Frontal cortex (tissue), 4 donors: Measurements from ENCODE around the gene AFG3L2. TPM values are rescaled to one million over a fixed set of nuclear protein-coding genes. Genes with fewer than 3 reads are reported as not detected.
"Not testable (repeated sequence)": the region's sequence is repeated elsewhere in the genome, so short reads cannot be mapped to it uniquely, and the experiment has no call there.

ENCODE experiments used
- DNase-seq, 2 donors: peaks; one replicate each; pipeline ENCODE4 v3.0.0; 2012; ENCODE audit warnings: low spot score in 2 of 2
- FAIRE-seq: peaks from 2 replicates; lab custom pipeline; 2012; peaks lifted over from hg19 to GRCh38; lab: Jason Lieb, UNC
- total RNA-seq: library from RNA; depleted of rRNA; stranded (reverse); fragments of >200 nt; gene quantifications from one replicate; pipeline ENCODE4 v1.2.3, GENCODE V29; 2014
- donor health status: control.
- donor health status: control.
- donor health status: control.

AFG3L2 gene
- total RNA-seq, 1 donor from 2014 or later = 33.8 TPM

- no peak for FAIRE-seq
These were observed 21.6 kb upstream of the AFG3L2 start for GRCh38 chr18:12398625-12399024.

GRCh38 chr18:12397793-12398192 lies 20.8 kb upstream of the AFG3L2 start:
- FAIRE-seq = no peak
- no peak for DNase-seq

More at GRCh38 chr18:12398625-12399024, 21.6 kb upstream of the AFG3L2 start:
- no peak for DNase-seq

GRCh38 chr18:12397254-12397653 lies 20.2 kb upstream of the AFG3L2 start:
- no peak for FAIRE-seq
- no peak for DNase-seq

- FAIRE-seq (no peak), DNase-seq (no peak)
These were observed 17.4 kb upstream of the AFG3L2 start for GRCh38 chr18:12394428-12394827.

GRCh38 chr18:12393998-12394397 lies 17.0 kb upstream of the AFG3L2 start:
- DNase-seq = no peak
- FAIRE-seq = no peak

- DNase-seq = no peak
- FAIRE-seq = no peak
These were observed 16.5 kb upstream of the AFG3L2 start for GRCh38 chr18:12393510-12393909.

GRCh38 chr18:12391487-12392165 lies 14.6 kb upstream of the AFG3L2 start:
- DNase-seq (peak; percentile 65 to 68), FAIRE-seq (no peak)

- DNase-seq (no peak), FAIRE-seq (no peak)
These were observed 11.4 kb upstream of the AFG3L2 start for GRCh38 chr18:12388442-12388841.

- DNase-seq (no peak), FAIRE-seq (no peak)
These were observed 7.2 kb upstream of the AFG3L2 start for GRCh38 chr18:12384261-12384660.

GRCh38 chr18:12383759-12384158 lies 6.7 kb upstream of the AFG3L2 start:
- FAIRE-seq, DNase-seq: not testable (repeated sequence)

- DNase-seq, FAIRE-seq: not testable (repeated sequence)
These were observed 5.3 kb upstream of the AFG3L2 start for GRCh38 chr18:12382221-12382814.

GRCh38 chr18:12378198-12378558 lies 1.2 kb upstream of the AFG3L2 start:
- not testable (repeated sequence) for FAIRE-seq

GRCh38 chr18:12377556-12378197 lies 650 bp upstream of the AFG3L2 start:
- DNase-seq (no peak), FAIRE-seq (no peak)

More at GRCh38 chr18:12378198-12378558, 1.2 kb upstream of the AFG3L2 start:
- not testable (repeated sequence) for DNase-seq

- no peak for FAIRE-seq
- DNase-seq = no peak
These were observed 833 bp downstream of the AFG3L2 start for GRCh38 chr18:12376034-12376753.

- FAIRE-seq = no peak
- no peak for DNase-seq
These were observed 2.6 kb downstream of the AFG3L2 start for GRCh38 chr18:12374401-12374800.

GRCh38 chr18:12373771-12374116 lies 3.3 kb downstream of the AFG3L2 start:
- FAIRE-seq = no peak

GRCh38 chr18:12373116-12373770 lies 3.8 kb downstream of the AFG3L2 start:
- no peak for FAIRE-seq
- no peak for DNase-seq

More at GRCh38 chr18:12373771-12374116, 3.3 kb downstream of the AFG3L2 start:
- DNase-seq = no peak

- DNase-seq = no peak
- no peak for FAIRE-seq
These were observed 4.6 kb downstream of the AFG3L2 start for GRCh38 chr18:12372406-12372805.

GRCh38 chr18:12371590-12371989 lies 5.4 kb downstream of the AFG3L2 start:
- FAIRE-seq (no peak), DNase-seq (no peak)

GRCh38 chr18:12369211-12369610 lies 7.8 kb downstream of the AFG3L2 start:
- DNase-seq (no peak), FAIRE-seq (no peak)
